ENCODE results near the gene NR2F1-AS1. TPM values are rescaled to one million over a fixed set of nuclear protein-coding genes. Genes with fewer than 3 reads are reported as not detected.

NR2F1-AS1 gene
- total and polyA plus RNA-seq, 2 of the 4 experiments (the other 2 are of a cell fraction): 12.5 to 12.8 TPM

DNA sequence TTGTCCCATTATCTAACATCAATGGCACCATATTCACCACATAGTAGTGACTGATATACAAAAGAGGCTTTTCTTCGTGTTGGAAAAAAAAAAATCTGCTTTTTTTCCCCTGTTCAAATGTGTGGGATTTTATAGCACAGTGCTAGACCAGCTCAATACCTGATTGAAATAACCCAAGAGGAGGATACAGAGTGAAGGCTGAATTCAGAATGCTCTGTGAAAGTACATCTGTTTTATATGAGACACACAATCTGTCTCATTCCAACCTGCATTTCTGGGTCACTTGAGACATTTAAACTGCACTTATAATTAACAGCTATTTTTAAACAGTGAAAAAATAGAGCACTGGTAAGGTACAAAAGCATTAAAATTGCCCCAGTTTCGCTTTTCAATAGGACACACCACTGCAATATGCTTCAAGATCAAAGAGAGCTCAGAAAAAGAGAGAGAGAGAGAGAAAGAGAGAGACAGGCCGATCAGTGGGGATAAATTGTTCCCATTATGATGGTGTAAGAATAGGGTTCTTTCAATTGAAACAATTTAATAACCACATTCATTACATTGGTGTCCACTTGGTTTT is 179.3 kb downstream of the NR2F1-AS1 start:
- Histone ChIP-seq H2AFZ (replicated peaks; ENCODE audit: low read length, poor library complexity) (no peak overlapping the region), H4K5ac (ENCODE audit: low read depth, low read length) (no peak overlapping the region), H2AK9ac (replicated peaks; ENCODE audit: low read depth, low read length, poor library complexity) (no peak overlapping the region), H4K91ac (ENCODE audit: insufficient read depth, low read depth, low read length) (no peak overlapping the region), H3K9me3 (ENCODE audit: control insufficient read depth, insufficient read depth, low read length) (peaks cover 3% of the 10 kb centered on the region; the same call in 1 of the 2 replicates), H3K36me3 (ENCODE audit: control insufficient read depth, insufficient read depth, low read length) (no peaks in the 10 kb centered on the region), H3K14ac (replicated peaks; ENCODE audit: low read depth, low read length) (no peak overlapping the region), H3K9ac (ENCODE audit: low read depth, low read length) (no peak overlapping the region), H3K4me3 (ENCODE audit: insufficient read depth, low read depth, low read length) (no peak overlapping the region), H3K27ac (ENCODE audit: insufficient read depth, low read length) (no peak overlapping the region), H4K20me1 (ENCODE audit: insufficient read depth, low read length) (no peaks in the 10 kb centered on the region), H3K4ac (ENCODE audit: low read depth, low read length) (no peak overlapping the region), H2BK120ac (ENCODE audit: low read depth, low read length) (no peak overlapping the region), H3K4me2 (ENCODE audit: low read depth, low read length) (no peak overlapping the region), H3K9me1 (ENCODE audit: insufficient read depth, low read length) (no peaks in the 10 kb centered on the region), H2BK5ac (ENCODE audit: low read depth, low read length, poor library complexity, severe bottlenecking) (no peak overlapping the region), H3K27me3 (ENCODE audit: control insufficient read depth, insufficient read depth, low read length) (no peaks in the 10 kb centered on the region), H2BK20ac (ENCODE audit: low read depth, low read length) (no peak overlapping the region), H3K56ac (ENCODE audit: extremely low read depth, insufficient read depth, low read length) (no peak overlapping the region), H3K79me1 (ENCODE audit: low read depth in 1 of 2, low read length in 2 of 2) (no peaks in the 10 kb centered on the region), H3K18ac (ENCODE audit: low read depth, low read length) (no peak overlapping the region), H2AK5ac (ENCODE audit: low read depth, low read length) (no peak overlapping the region), H4K8ac (ENCODE audit: low read depth in 2 of 2, low read length in 2 of 2) (no peak overlapping the region), H3K23ac (ENCODE audit: low read depth, low read length) (no peak overlapping the region), H2BK15ac (ENCODE audit: low read depth, low read length) (no peak overlapping the region), H3K4me1 (ENCODE audit: control insufficient read depth, insufficient read depth, low read length) (no peaks in the 10 kb centered on the region)
- ChIA-PET CTCF (interaction anchor here (1.2 kb wide), 1 partner anchor 14 kb away, joined by 3 read pairs; no protein-coding TSS in a partner anchor), POLR2A (ENCODE audit: unreplicated experiment) (no interaction called here)
- in situ Hi-C loops (cut with MboI; ENCODE audit: low sequenced_read_pairs) (no loop called here), intact Hi-C loops (cut with micrococcal nuclease) (loop anchor here (10.0 kb wide), 1 partner anchor 267 kb away; no protein-coding TSS in a partner anchor), dilution Hi-C loops (cut with HindIII; ENCODE audit: low sequenced_read_pairs, unreplicated experiment) (no loop called here)
- no CpG with 5 or more reads among the region's 3 CpGs for WGBS, 2 experiments (ENCODE audit: extremely low coverage in 2 of 2, insufficient read length in 1 of 2)
- BruUV-seq (replicated peaks): no TSS peak
- TF ChIP-seq ELK1 (IDR thresholded peaks at IDR 0.05; ENCODE audit: borderline replicate concordance, low read depth, low read length): no peak
- no peak for TF ChIP-seq MAZ (IDR thresholded peaks at IDR 0.05; ENCODE audit: borderline replicate concordance, low read depth, low read length)
- no peak for TF ChIP-seq RCOR1 (IDR thresholded peaks at IDR 0.05; ENCODE audit: insufficient replicate concordance, low read length)
- DNase-seq (no peak), ATAC-seq (ENCODE audit: low read depth) (no peak)

All from IMR-90 (cell line).